Naive thymus-derived CD4-positive, alpha-beta T cell (primary cell): ENCODE measurements around the gene EIF4A3. TPM values are rescaled to one million over a fixed set of nuclear protein-coding genes. Genes with fewer than 3 reads are reported as not detected.

Experiments
- ATAC-seq: fragments of 150-1000 bp; cut with Tn5 transposase; 2 replicates; pipeline ENCODE4 v1.10.0; 2021; ENCODE audit warnings: mild to moderate bottlenecking, moderate library complexity
- CTCF ChIA-PET: fragments of 350-600 bp; sonication (Branson Sonifier 250); formaldehyde crosslinking; loops from one replicate; lab custom pipeline; 2021; ENCODE audit warnings: antibody characterized with exemption; lab: Charles Lee
- POLR2A ChIA-PET: fragments of 350-600 bp; sonication (Branson Sonifier 250); formaldehyde crosslinking; loops from one replicate; lab custom pipeline; 2021; ENCODE audit warnings: antibody characterized with exemption, inconsistent platforms; lab: Charles Lee
- DNase-seq, 9 donors: peaks; one replicate each; pipeline versions ENCODE4 v3.0.0 to v3.0.0-alpha.2; 2020 to 2022; ENCODE audit warnings: mixed read lengths in 1 of 9
- H3K27ac ChIP-seq: one replicate; pipeline ENCODE4 v1.7.0; 2013; ENCODE audit warnings: mild to moderate bottlenecking, low read depth, low read length, moderate library complexity
- H3K27me3 ChIP-seq, 2 donors: one replicate each; pipeline ENCODE4 v1.7.0; 2013; ENCODE audit warnings: low read length in 2 of 2, mild to moderate bottlenecking in 2 of 2, moderate library complexity in 2 of 2; ENCODE audit not compliant: control insufficient read depth in 2 of 2, insufficient read depth in 2 of 2
- H3K36me3 ChIP-seq, 3 experiments: 1 replicate in 2 of 3; 2 replicates in 1 of 3; pipeline ENCODE4 v1.7.0; 2013; ENCODE audit warnings: low read length in 3 of 3, mild to moderate bottlenecking in 3 of 3, moderate library complexity in 1 of 3; ENCODE audit not compliant: insufficient read depth in 3 of 3, control insufficient read depth in 2 of 3
- H3K4me1 ChIP-seq, 2 donors: one replicate each; pipeline ENCODE4 v1.7.0; 2013; ENCODE audit warnings: low read length in 2 of 2, mild to moderate bottlenecking in 2 of 2, moderate library complexity in 1 of 2; ENCODE audit not compliant: control insufficient read depth in 2 of 2, insufficient read depth in 2 of 2
- H3K4me3 ChIP-seq: 2 replicates; pipeline ENCODE4 v1.7.0; 2013; ENCODE audit warnings: mild to moderate bottlenecking, low read length
- H3K9me3 ChIP-seq, 3 experiments: 1 replicate in 2 of 3; 2 replicates in 1 of 3; pipeline ENCODE4 v1.7.0; 2013; ENCODE audit warnings: low read length in 3 of 3; ENCODE audit not compliant: control insufficient read depth in 2 of 3
- H3K27ac Mint-ChIP-seq, 9 donors: one replicate each; pipeline ENCODE4 v1.8.0; 2020 to 2022; ENCODE audit warnings: mixed read lengths in 9 of 9, mild to moderate bottlenecking in 8 of 9, moderate library complexity in 5 of 9, inconsistent platforms in 2 of 9
- H3K27me3 Mint-ChIP-seq, 5 donors: one replicate each; pipeline ENCODE4 v1.8.0; 2021 to 2022; ENCODE audit warnings: mixed read lengths in 5 of 5, mild to moderate bottlenecking in 1 of 5
- H3K36me3 Mint-ChIP-seq, 5 donors: one replicate each; pipeline ENCODE4 v1.8.0; 2020 to 2022; ENCODE audit warnings: mixed read lengths in 5 of 5, mild to moderate bottlenecking in 3 of 5, inconsistent platforms in 1 of 5
- H3K4me1 Mint-ChIP-seq, 7 donors: one replicate each; pipeline ENCODE4 v1.8.0; 2020 to 2022; ENCODE audit warnings: mixed read lengths in 7 of 7, mild to moderate bottlenecking in 3 of 7, inconsistent platforms in 1 of 7
- H3K4me3 Mint-ChIP-seq, 10 donors: one replicate each; pipeline ENCODE4 v1.8.0; 2020 to 2022; ENCODE audit warnings: mild to moderate bottlenecking in 10 of 10, mixed read lengths in 10 of 10, moderate library complexity in 6 of 10, inconsistent platforms in 2 of 10
- H3K9me3 Mint-ChIP-seq, 11 donors: one replicate each; pipeline ENCODE4 v1.8.0; 2020 to 2022; ENCODE audit warnings: mixed read lengths in 11 of 11, mild to moderate bottlenecking in 4 of 11, inconsistent platforms in 1 of 11, moderate library complexity in 1 of 11
- intact Hi-C, 2 donors: fragments of 100-400 bp; cut with micrococcal nuclease; formaldehyde crosslinking; loops; one replicate each; pipeline ENCODE4 v1.15.1; 2023
- polyA plus RNA-seq, 2 donors: library from polyadenylated mRNA; unstranded; fragments of 300-500 nt; fragmentation: Illumina TruSeq; gene quantifications; one replicate each; pipeline ENCODE4 v1.2.3, GENCODE V29; 2021
- total RNA-seq, 6 experiments: library from RNA in 5 of 6; stranded (reverse) in 5 of 6; gene quantifications; 1 replicate in 5 of 6; 2 replicates in 1 of 6; pipeline ENCODE4 v1.2.3 and lab custom pipeline; 2021 to 2026

The EIF4A3 gene
- total and polyA plus RNA-seq, 7 experiments from 2014 or later, result 48.6 to 128 (median 75.9) TPM

GRCh38 chr17:80133626-80133970 lies 13.3 kb downstream of the EIF4A3 start:
- Histone ChIP-seq H3K4me3 (no peak overlapping the region), H3K36me3 (peaks cover 18 to 58% (median 33%) of the 10 kb centered on the region in 3 experiments), H3K4me1 (no peaks in the 10 kb centered on the region), H3K27me3 (no peaks in the 10 kb centered on the region), H3K9me3 (no peaks in the 10 kb centered on the region), H3K27ac (no peak overlapping the region)
- intact Hi-C loops, result no loop called here
- peaks cover 2 to 14% (median 10%) of the 10 kb centered on the region in 5 donors for H3K27me3 Mint-ChIP-seq
- peak overlapping the region in 2 of 9 donors; percentile 13 to 70 for H3K27ac Mint-ChIP-seq
- ATAC-seq (no peak), DNase-seq (no peak)
- H3K36me3 Mint-ChIP-seq, result peaks cover 4 to 51% (median 24%) of the 10 kb centered on the region in 5 donors
- H3K4me1 Mint-ChIP-seq, result no peaks in the 10 kb centered on the region
- ChIA-PET CTCF (no interaction called here), POLR2A (interaction anchor here (1.0 kb wide), 1 partner anchor 13 kb away, joined by 3 read pairs; no protein-coding TSS in a partner anchor)
- H3K9me3 Mint-ChIP-seq, result no peaks in the 10 kb centered on the region
- no peak overlapping the region for H3K4me3 Mint-ChIP-seq

DNA sequence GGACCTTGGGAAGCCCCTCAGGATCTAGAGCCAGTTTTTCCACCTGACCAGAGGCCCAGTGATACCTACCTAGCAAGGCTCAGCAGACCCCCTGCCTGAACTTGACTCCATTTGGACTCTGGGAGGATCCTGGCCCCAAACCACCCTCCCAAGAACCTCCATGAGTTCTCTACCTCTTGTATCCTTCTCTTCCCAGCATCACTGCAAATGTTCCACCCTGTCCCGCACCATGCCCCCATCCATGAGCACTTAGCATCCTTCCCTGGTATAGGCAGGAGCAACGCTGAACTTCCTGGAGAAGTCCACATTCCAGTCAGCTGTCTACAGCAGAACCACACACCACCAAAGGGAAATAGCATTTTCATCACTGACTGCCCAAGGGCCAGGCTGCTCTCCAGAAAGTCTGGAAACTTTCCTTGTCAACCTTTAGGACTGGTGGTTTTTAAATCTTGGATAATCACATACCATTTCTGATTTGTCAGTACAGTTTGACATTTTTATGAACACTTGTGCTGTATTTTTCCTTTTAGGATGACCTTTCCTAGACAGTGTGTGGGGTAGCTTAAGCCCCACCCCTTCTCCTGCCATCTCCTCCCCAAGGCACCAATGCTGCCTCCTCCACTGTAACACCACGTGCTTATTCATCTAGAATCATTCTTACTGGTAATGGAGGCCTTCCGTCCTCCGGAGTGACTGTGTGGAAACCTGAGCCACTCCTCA lies 13.9 kb downstream of the EIF4A3 start:
- Histone ChIP-seq H3K4me3 (no peak overlapping the region), H3K4me1 (no peaks in the 10 kb centered on the region), H3K27ac (no peak overlapping the region), H3K36me3 (peaks cover 12 to 53% (median 27%) of the 10 kb centered on the region in 3 experiments), H3K9me3 (no peaks in the 10 kb centered on the region), H3K27me3 (no peaks in the 10 kb centered on the region)
- ATAC-seq (peak; percentile 10), DNase-seq (no peak)
- no peaks in the 10 kb centered on the region for H3K9me3 Mint-ChIP-seq
- H3K27ac Mint-ChIP-seq, result peak overlapping the region in 2 of 9 donors; percentile 13 to 70
- H3K4me1 Mint-ChIP-seq, result no peaks in the 10 kb centered on the region
- peaks cover under 1 to 46% (median 21%) of the 10 kb centered on the region in 5 donors for H3K36me3 Mint-ChIP-seq
- intact Hi-C loops, result no loop called here
- POLR2A ChIA-PET, result interaction anchor here (1.0 kb wide), 1 partner anchor 13 kb away, joined by 3 read pairs; no protein-coding TSS in a partner anchor
- CTCF ChIA-PET, result no interaction called here
- H3K27me3 Mint-ChIP-seq, result peaks cover 5 to 18% (median 15%) of the 10 kb centered on the region in 5 donors
- H3K4me3 Mint-ChIP-seq, result no peak overlapping the region

GRCh38 chr17:80130992-80131391 lies 15.9 kb downstream of the EIF4A3 start:
- Histone ChIP-seq H3K4me3 (no peak overlapping the region), H3K27me3 (no peaks in the 10 kb centered on the region), H3K27ac (no peak overlapping the region), H3K9me3 (no peaks in the 10 kb centered on the region), H3K4me1 (no peaks in the 10 kb centered on the region), H3K36me3 (peaks cover 0 to 32% (median 8%) of the 10 kb centered on the region in 3 experiments)
- peak overlapping the region in 1 of 9 donors; percentile 43 for H3K27ac Mint-ChIP-seq
- POLR2A ChIA-PET, result no interaction called here
- H3K4me3 Mint-ChIP-seq, result no peak overlapping the region
- CTCF ChIA-PET, result no interaction called here
- ATAC-seq (no peak), DNase-seq (no peak)
- H3K4me1 Mint-ChIP-seq, result no peaks in the 10 kb centered on the region
- H3K36me3 Mint-ChIP-seq, result peaks cover 0 to 31% (median 11%) of the 10 kb centered on the region in 5 donors
- peaks cover 5 to 30% (median 25%) of the 10 kb centered on the region in 5 donors for H3K27me3 Mint-ChIP-seq
- intact Hi-C loops, result no loop called here
- no peaks in the 10 kb centered on the region for H3K9me3 Mint-ChIP-seq

- CTCF ChIA-PET, result no interaction called here
- DNase-seq, result no peak
- POLR2A ChIA-PET, result interaction anchor here (1.7 kb wide), 1 partner anchor 12 kb away, joined by 5 read pairs; no protein-coding TSS in a partner anchor
These were observed 17.8 kb downstream of the EIF4A3 start for GRCh38 chr17:80129006-80129565.

GRCh38 chr17:80126449-80126715 lies 20.5 kb downstream of the EIF4A3 start:
- no peaks in the 10 kb centered on the region for H3K9me3 Mint-ChIP-seq

More at GRCh38 chr17:80129006-80129565, 17.8 kb downstream of the EIF4A3 start:
- no peak overlapping the region for H3K4me3 ChIP-seq
- H3K9me3 ChIP-seq, result no peaks in the 10 kb centered on the region
- intact Hi-C loops, result no loop called here
- Mint-ChIP-seq H3K27me3 (peaks cover 5 to 35% (median 25%) of the 10 kb centered on the region in 5 donors), H3K9me3 (no peaks in the 10 kb centered on the region), H3K4me1 (no peaks in the 10 kb centered on the region), H3K36me3 (peaks cover 0 to 16% (median 6%) of the 10 kb centered on the region in 5 donors), H3K4me3 (no peak overlapping the region), H3K27ac (no peak overlapping the region)
- no peak overlapping the region for H3K27ac ChIP-seq
- H3K4me1 ChIP-seq, result no peaks in the 10 kb centered on the region
- ATAC-seq, result no peak
- peaks cover 0 to 14% (median 6%) of the 10 kb centered on the region in 3 experiments for H3K36me3 ChIP-seq
- H3K27me3 ChIP-seq, result no peaks in the 10 kb centered on the region

DNA sequence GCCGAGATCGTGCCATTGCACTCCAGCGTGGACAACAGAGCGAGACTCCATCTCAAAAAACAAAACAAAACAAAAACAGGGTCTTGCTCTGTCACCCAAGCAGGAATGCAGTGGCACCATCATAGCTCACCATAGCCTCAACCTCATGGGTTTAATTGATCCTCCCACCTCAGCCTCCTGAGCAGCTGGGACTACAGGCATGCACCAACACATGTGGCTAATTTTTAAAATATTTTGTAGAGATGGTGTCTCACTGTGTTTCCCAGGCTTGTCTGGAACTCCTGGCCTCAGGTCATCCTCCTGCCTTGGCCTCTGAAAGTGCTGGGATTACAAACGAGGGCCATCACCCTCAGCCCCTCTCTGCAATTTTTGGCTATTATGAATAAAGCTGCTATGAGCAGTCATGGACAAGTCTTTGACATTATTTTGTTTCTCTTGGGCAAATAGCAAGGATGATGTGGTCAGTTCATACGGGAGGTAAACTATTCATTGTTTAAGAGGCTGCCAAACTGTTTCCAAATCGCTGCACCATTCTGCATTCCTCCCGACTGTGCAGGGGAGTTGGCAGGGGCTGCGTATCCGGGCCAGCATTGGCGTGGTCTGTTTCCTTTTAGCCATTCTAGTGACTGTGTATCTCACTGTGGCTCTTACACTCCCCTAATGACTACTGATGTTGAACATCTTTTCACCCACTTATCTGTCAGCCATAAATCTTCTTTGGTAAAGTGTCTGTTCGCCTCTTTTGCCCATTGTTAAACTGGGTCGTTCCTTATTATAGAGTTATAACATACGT lies 21.1 kb downstream of the EIF4A3 start:
- intact Hi-C loops, result no loop called here
- H3K9me3 ChIP-seq, result no peaks in the 10 kb centered on the region
- DNase-seq (no peak), ATAC-seq (no peak)
- no peaks in the 10 kb centered on the region for H3K9me3 Mint-ChIP-seq
- ChIA-PET POLR2A (no interaction called here), CTCF (no interaction called here)
- no peak overlapping the region for H3K27ac ChIP-seq
- no peaks in the 10 kb centered on the region for H3K36me3 Mint-ChIP-seq
- H3K4me3 Mint-ChIP-seq, result no peak overlapping the region
- H3K4me1 ChIP-seq, result no peaks in the 10 kb centered on the region
- no peak overlapping the region for H3K27ac Mint-ChIP-seq
- no peaks in the 10 kb centered on the region for H3K36me3 ChIP-seq
- H3K4me1 Mint-ChIP-seq, result no peaks in the 10 kb centered on the region
- no peaks in the 10 kb centered on the region for H3K27me3 ChIP-seq
- peaks cover 5 to 38% (median 25%) of the 10 kb centered on the region in 5 donors for H3K27me3 Mint-ChIP-seq
- H3K4me3 ChIP-seq, result no peak overlapping the region

More at GRCh38 chr17:80126449-80126715, 20.5 kb downstream of the EIF4A3 start:
- H3K4me3 ChIP-seq, result no peak overlapping the region
- H3K27ac ChIP-seq, result no peak overlapping the region
- CTCF ChIA-PET, result no interaction called here
- H3K36me3 Mint-ChIP-seq, result no peaks in the 10 kb centered on the region
- peaks cover 5 to 38% (median 25%) of the 10 kb centered on the region in 5 donors for H3K27me3 Mint-ChIP-seq
- no peaks in the 10 kb centered on the region for H3K4me1 Mint-ChIP-seq
- H3K4me3 Mint-ChIP-seq, result no peak overlapping the region
- intact Hi-C loops, result no loop called here
- H3K27ac Mint-ChIP-seq, result no peak overlapping the region
- no peaks in the 10 kb centered on the region for H3K27me3 ChIP-seq
- H3K36me3 ChIP-seq, result no peaks in the 10 kb centered on the region
- no peak for ATAC-seq
- DNase-seq, result no peak
- no peaks in the 10 kb centered on the region for H3K9me3 ChIP-seq
- POLR2A ChIA-PET, result no interaction called here
- H3K4me1 ChIP-seq, result no peaks in the 10 kb centered on the region
